Activated naive CD8-positive, alpha-beta T cell treated with anti-CD3 and anti-CD28 coated beads for 36 hours (primary cell): ENCODE data around the gene CIRBP. TPM values are rescaled to one million over a fixed set of nuclear protein-coding genes. Genes with fewer than 3 reads are reported as not detected.

Experiments used
- DNase-seq: peaks from one replicate; pipeline ENCODE4 v3.0.0; 2021
- H3K27ac Mint-ChIP-seq: one replicate; pipeline ENCODE4 v1.8.0; 2022; ENCODE audit warnings: mild to moderate bottlenecking, moderate library complexity, mixed read lengths
- H3K27me3 Mint-ChIP-seq: one replicate; pipeline ENCODE4 v1.8.0; 2022; ENCODE audit warnings: mild to moderate bottlenecking, mixed read lengths
- H3K36me3 Mint-ChIP-seq: one replicate; pipeline ENCODE4 v1.8.0; 2021; ENCODE audit warnings: mild to moderate bottlenecking, mixed read lengths
- H3K4me1 Mint-ChIP-seq: one replicate; pipeline ENCODE4 v1.8.0; 2021; ENCODE audit warnings: mixed read lengths
- H3K4me3 Mint-ChIP-seq: one replicate; pipeline ENCODE4 v1.8.0; 2022; ENCODE audit warnings: mild to moderate bottlenecking, moderate library complexity, mixed read lengths
- H3K9me3 Mint-ChIP-seq: one replicate; pipeline ENCODE4 v1.8.0; 2022; ENCODE audit warnings: mixed read lengths
- total RNA-seq, 2 experiments: library from RNA; stranded (reverse); gene quantifications; one replicate each; pipeline ENCODE4 v1.2.3, GENCODE V29; 2021

The CIRBP gene
- total RNA-seq, 2 experiments from 2014 or later: 208 to 216 TPM

DNA sequence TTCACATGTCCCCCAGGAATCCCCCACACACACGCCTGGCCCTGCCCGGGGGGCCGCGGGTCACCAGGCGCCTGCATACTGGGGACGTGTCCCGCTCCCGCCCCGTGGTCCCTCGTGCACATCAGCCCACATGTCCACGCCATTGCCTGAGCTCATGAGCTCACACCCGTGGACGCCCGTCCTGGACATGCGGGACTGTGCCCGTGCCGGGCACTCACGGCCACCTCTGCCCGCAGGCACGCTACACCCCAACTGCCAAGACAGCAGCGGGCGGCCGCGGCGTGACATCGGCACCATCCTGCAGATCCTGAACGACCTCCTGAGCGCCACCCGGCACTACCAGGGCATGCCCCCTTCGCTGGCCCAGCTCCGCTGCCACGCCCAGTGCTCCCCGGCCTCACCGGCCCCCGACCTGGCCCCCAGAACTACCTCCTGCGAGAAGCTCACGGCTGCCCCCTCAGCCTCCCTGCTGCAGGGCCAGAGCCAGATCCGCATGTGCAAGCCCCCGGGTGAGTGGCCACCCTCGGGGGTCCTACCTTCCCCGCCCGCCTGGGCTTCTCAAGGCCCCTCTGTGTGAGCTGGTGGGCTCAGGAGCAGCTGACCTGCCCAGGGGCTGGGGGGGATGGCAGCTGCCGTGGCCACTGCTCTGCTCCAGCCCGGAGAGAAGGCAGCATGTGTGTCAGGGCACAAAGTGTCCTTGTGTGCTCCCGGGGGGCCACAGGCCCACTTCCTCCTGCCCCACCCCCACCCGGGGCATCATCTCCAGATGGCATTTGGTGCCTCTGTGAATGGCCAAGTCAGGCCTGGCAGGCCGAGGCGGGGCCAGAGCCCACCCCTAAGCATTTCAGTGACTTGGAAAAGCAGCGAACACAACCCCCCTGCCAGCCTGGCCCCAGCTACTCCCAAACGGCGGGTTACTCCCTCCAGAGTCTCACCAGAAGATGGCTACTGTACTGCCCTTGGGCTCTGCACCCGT is 13.7 kb upstream of the CIRBP start:
- Mint-ChIP-seq H3K9me3 (no peaks in the 10 kb centered on the region), H3K4me1 (peaks cover 35% of the 10 kb centered on the region), H3K27me3 (no peaks in the 10 kb centered on the region), H3K36me3 (peaks cover 24% of the 10 kb centered on the region), H3K4me3 (no peak overlapping the region), H3K27ac (peak overlapping the region; percentile 20)
- DNase-seq: no peak

GRCh38 chr19:1256646-1257474 is 12.3 kb upstream of the CIRBP start:
- Mint-ChIP-seq H3K4me1 (peaks cover 39% of the 10 kb centered on the region), H3K36me3 (peaks cover 23% of the 10 kb centered on the region), H3K4me3 (no peak overlapping the region), H3K27ac (peak overlapping the region; percentile 62), H3K27me3 (no peaks in the 10 kb centered on the region), H3K9me3 (no peaks in the 10 kb centered on the region)
- no peak for DNase-seq

- no peak for DNase-seq
- H3K4me1 Mint-ChIP-seq: peaks cover 42% of the 10 kb centered on the region
- no peaks in the 10 kb centered on the region for H3K27me3 Mint-ChIP-seq
- peak overlapping the region; percentile 62 for H3K27ac Mint-ChIP-seq
- peak overlapping the region; percentile 25 for H3K4me3 Mint-ChIP-seq
- no peaks in the 10 kb centered on the region for H3K9me3 Mint-ChIP-seq
- peaks cover 25% of the 10 kb centered on the region for H3K36me3 Mint-ChIP-seq
These were observed 11.5 kb upstream of the CIRBP start for GRCh38 chr19:1257475-1258162.

DNA sequence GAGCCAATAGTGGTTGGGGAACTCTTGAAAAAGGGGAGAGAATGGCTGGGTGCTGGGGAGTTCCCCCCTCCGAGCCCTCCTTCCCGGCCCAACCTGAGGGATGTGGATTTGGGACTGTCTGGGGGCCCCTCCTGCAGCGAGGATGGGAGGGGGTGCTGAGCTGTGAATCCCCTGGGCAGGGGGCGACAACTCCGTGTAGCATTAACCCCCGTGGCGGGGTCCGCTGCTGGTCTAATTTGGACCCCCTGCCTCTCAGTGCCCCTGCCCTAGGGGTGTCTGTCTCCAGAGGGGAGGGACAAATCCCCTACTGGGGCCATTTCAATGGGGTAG is 11.0 kb upstream of the CIRBP start:
- Mint-ChIP-seq H3K27me3 (no peaks in the 10 kb centered on the region), H3K4me1 (peaks cover 46% of the 10 kb centered on the region), H3K27ac (peak overlapping the region; percentile 62), H3K36me3 (peaks cover 26% of the 10 kb centered on the region), H3K9me3 (no peaks in the 10 kb centered on the region), H3K4me3 (peak overlapping the region; percentile 34)
- DNase-seq: no peak

GRCh38 chr19:1258707-1259205 is 10.4 kb upstream of the CIRBP start:
- no peaks in the 10 kb centered on the region for H3K27me3 Mint-ChIP-seq
- H3K36me3 Mint-ChIP-seq: peaks cover 24% of the 10 kb centered on the region
- peak overlapping the region; percentile 86 for H3K4me3 Mint-ChIP-seq
- DNase-seq: no peak
- no peaks in the 10 kb centered on the region for H3K9me3 Mint-ChIP-seq
- H3K27ac Mint-ChIP-seq: peak overlapping the region; percentile 96
- H3K4me1 Mint-ChIP-seq: peaks cover 48% of the 10 kb centered on the region

DNA sequence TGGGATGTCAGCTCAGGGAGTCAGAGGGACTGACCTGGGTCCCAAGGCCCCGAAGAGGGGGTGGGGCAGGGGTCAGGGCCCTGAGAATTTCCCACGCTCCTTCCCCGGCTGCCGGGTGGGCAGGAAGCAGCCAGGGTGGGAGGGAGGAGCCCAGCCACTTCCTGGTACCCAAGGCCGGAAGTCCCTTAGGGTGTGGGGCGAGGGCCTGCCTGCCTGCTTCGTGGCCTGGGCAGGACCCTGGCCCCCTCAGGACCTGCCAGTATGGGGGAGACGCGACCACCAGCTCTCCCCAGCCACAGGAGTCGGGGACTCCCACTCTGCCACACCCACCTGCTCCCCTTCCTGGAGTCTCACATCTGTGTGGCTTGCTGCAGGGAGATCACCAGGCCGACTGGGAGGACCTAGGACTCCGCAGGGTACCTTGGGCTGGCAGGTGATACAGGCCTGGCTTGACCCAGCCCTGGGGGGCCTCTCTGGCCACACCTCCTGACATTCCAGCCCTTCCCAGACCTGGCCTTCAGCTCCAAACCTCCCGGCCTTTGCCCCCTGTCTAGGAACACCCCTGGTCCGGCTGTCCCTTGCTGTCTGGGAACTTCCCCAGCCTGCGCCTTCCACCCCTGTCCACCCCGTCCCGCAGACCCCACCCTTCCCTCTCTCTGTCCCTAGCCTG is 9.8 kb upstream of the CIRBP start:
- peak; percentile 78 for DNase-seq
- peaks cover 25% of the 10 kb centered on the region for H3K36me3 Mint-ChIP-seq
- peaks cover 50% of the 10 kb centered on the region for H3K4me1 Mint-ChIP-seq
- H3K4me3 Mint-ChIP-seq: peak overlapping the region; percentile 86
- H3K27ac Mint-ChIP-seq: peak overlapping the region; percentile 96
- no peaks in the 10 kb centered on the region for H3K9me3 Mint-ChIP-seq
- no peaks in the 10 kb centered on the region for H3K27me3 Mint-ChIP-seq

DNA sequence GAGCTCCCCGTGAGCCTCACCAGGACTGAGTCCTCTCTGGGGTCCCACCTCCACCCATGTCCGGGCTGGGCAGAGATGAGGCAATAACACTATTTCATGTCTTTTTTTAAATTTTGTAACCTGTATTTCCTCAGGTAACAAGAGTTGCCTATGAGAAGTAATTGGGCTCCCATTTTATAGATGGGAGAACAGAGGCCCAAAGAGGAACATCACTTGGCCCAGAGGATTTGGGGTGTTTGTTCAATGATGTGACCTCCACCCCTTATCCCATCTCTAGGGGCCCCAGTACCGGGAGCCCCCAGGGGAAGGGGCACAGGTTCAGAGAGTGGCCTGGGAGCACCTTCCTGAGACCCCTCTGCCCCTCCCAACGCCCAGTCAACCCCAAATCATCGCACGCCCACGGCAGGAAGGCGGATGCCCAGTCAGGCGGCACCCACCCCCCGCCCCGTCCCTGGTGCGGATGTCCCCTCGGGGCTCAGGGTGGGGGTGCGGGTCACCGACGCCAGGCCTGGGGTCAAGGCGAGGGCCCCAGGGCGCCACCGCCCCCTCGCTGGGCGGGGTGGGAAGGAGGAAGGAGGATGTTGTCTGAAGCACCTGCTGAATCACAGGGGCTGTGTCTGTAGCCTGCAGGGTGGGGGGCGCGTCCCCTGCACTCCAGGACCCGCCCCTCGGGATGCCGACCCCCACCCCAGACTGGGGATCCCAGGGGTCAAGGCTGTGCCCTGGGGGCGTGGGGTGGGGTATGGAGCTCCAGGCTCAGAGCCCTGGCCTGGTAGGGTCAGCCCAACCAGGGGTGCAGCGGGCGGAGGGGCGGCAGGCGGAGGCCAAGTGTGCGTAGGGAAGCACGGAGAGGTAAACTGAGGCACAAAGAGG is 9.0 kb upstream of the CIRBP start:
- DNase-seq: peak; percentile 69
- Mint-ChIP-seq H3K4me3 (peak overlapping the region; percentile 86), H3K27me3 (no peaks in the 10 kb centered on the region), H3K9me3 (no peaks in the 10 kb centered on the region), H3K36me3 (peaks cover 22% of the 10 kb centered on the region), H3K4me1 (peaks cover 50% of the 10 kb centered on the region), H3K27ac (peak overlapping the region; percentile 96)

- Mint-ChIP-seq H3K36me3 (peaks cover 22% of the 10 kb centered on the region), H3K27me3 (no peaks in the 10 kb centered on the region), H3K4me1 (peaks cover 57% of the 10 kb centered on the region), H3K27ac (peak overlapping the region; percentile 98), H3K9me3 (no peaks in the 10 kb centered on the region), H3K4me3 (peak overlapping the region; percentile 97)
- DNase-seq: peak; percentile 99
These were observed 8.2 kb upstream of the CIRBP start for GRCh38 chr19:1260749-1261537.

- no peak for DNase-seq
- Mint-ChIP-seq H3K9me3 (no peaks in the 10 kb centered on the region), H3K4me3 (peak overlapping the region; percentile 97), H3K27me3 (no peaks in the 10 kb centered on the region), H3K36me3 (peaks cover 22% of the 10 kb centered on the region), H3K27ac (peak overlapping the region; percentile 98), H3K4me1 (peaks cover 57% of the 10 kb centered on the region)
These were observed 7.7 kb upstream of the CIRBP start for GRCh38 chr19:1261538-1261797.

DNA sequence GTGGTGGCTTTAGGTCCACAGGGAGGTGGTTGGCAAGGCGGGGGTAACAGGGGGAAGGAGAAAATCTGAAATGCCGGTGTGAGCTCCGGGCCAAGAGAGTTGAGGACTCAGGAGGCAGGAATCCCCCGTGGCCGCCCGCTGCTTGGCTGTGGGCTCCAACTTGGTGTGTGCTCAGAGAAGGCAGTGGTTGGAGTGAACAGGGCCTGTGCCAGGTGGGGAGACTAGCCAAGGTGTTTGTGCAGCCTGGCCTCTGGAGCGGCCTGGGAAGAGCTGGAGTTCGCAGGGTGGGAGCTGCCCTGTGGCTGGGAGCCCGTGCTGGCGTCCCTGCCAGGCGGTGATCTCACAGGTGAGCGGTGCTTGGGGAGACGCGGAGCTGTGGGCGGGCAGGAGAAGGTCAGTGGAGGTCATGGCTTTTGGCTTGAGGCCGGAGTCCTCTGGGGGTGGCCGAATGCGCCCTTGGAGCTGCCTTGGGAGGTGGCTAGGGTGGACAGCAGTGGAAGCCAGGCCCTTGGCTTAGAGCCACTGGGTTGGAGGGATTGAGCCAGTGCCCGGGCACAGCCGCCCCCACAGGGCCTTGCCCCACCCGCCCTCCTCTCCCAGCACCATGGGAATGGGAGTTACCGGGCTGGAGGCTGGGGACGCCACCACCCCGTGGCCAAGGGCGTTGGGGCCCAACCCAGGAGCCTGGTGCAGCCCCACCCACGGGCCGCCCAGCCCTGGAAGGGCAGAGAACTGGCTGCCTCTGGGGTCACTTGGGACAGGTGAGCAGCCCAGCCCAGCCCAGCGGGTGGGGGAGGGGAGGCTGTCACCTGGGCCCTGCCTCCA is 7.1 kb upstream of the CIRBP start:
- Mint-ChIP-seq H3K27ac (peak overlapping the region; percentile 98), H3K36me3 (peaks cover 22% of the 10 kb centered on the region), H3K4me1 (peaks cover 57% of the 10 kb centered on the region), H3K9me3 (no peaks in the 10 kb centered on the region), H3K27me3 (no peaks in the 10 kb centered on the region), H3K4me3 (peak overlapping the region; percentile 97)
- DNase-seq: no peak

- H3K27me3 Mint-ChIP-seq: no peaks in the 10 kb centered on the region
- no peak for DNase-seq
- H3K4me3 Mint-ChIP-seq: peak overlapping the region; percentile 80
- peaks cover 17% of the 10 kb centered on the region for H3K36me3 Mint-ChIP-seq
- peak overlapping the region; percentile 72 for H3K27ac Mint-ChIP-seq
- peaks cover 59% of the 10 kb centered on the region for H3K4me1 Mint-ChIP-seq
- no peaks in the 10 kb centered on the region for H3K9me3 Mint-ChIP-seq
These were observed 6.5 kb upstream of the CIRBP start for GRCh38 chr19:1262623-1263123.

DNA sequence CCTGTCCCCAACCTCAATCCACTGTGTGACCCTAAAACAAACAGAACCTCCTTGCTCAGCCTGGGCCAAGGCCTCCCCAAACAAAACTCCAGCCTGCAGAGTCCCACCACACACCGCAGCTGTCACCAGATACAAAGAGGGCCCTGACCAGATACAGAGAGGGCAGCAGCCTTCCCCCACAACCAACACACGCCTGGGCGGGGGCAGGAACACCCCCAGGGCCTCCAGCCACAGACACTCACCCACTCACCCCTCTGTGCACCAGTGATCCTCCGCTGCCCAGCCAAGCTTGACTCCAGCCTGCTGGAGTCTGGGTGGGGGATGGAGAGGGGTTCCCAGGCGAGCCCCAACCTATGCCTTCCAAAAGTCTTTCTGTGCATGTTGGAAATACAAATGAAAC is 5.9 kb upstream of the CIRBP start:
- H3K36me3 Mint-ChIP-seq: peaks cover 16% of the 10 kb centered on the region
- peaks cover 58% of the 10 kb centered on the region for H3K4me1 Mint-ChIP-seq
- H3K27me3 Mint-ChIP-seq: no peaks in the 10 kb centered on the region
- H3K27ac Mint-ChIP-seq: peak overlapping the region; percentile 72
- DNase-seq: no peak
- H3K9me3 Mint-ChIP-seq: no peaks in the 10 kb centered on the region
- peak overlapping the region; percentile 80 for H3K4me3 Mint-ChIP-seq
